GM23338 (cell line): ENCODE results near the gene XPR1. TPM values are rescaled to one million over a fixed set of nuclear protein-coding genes. Genes with fewer than 3 reads are reported as not detected.

Experiments used
- ATAC-seq: fragments of 200-7000 bp; cut with Tn5 transposase; 3 replicates; pipeline ENCODE4 v1.9.1; 2020
- DNase-seq: peaks from one replicate; pipeline ENCODE4 v3.0.0-alpha.2; 2015; ENCODE audit warnings: low spot score
- H2AFZ ChIP-seq: fragments of 200-600 bp; sonication (generic); 2 replicates; pipeline ENCODE4 v1.8.0; 2016; ENCODE audit warnings: antibody characterized with exemption, mild to moderate bottlenecking, moderate library complexity
- H3F3A ChIP-seq: fragments of 200-600 bp; sonication (generic); replicated peaks from 2 replicates; pipeline ENCODE4 v1.8.0; 2017; ENCODE audit warnings: antibody characterized with exemption, mixed run types, low read depth
- H3K27ac ChIP-seq: fragments of 200-600 bp; sonication (generic); 2 replicates; pipeline ENCODE4 v1.6.1; 2016; ENCODE audit warnings: low read depth
- H3K27me3 ChIP-seq: fragments of 200-600 bp; sonication (generic); 2 replicates; pipeline ENCODE4 v1.8.0; 2016; ENCODE audit warnings: mild to moderate bottlenecking, mixed run types, moderate library complexity; ENCODE audit not compliant: insufficient read depth
- H3K36me3 ChIP-seq: fragments of 200-600 bp; sonication (generic); 2 replicates; pipeline ENCODE4 v1.8.0; 2016; ENCODE audit warnings: mild to moderate bottlenecking; ENCODE audit not compliant: insufficient read depth
- H3K4me1 ChIP-seq: fragments of 200-600 bp; sonication (generic); 2 replicates; pipeline ENCODE4 v1.8.0; 2016; ENCODE audit warnings: mild to moderate bottlenecking, moderate library complexity; ENCODE audit not compliant: insufficient read depth
- H3K4me2 ChIP-seq: fragments of 200-600 bp; sonication (generic); 2 replicates; pipeline ENCODE4 v1.7.1; 2017; ENCODE audit warnings: mixed run types
- H3K4me3 ChIP-seq: fragments of 200-600 bp; sonication (generic); 2 replicates; pipeline ENCODE4 v1.6.1; 2016; ENCODE audit warnings: mixed run types
- H3K79me2 ChIP-seq: fragments of 200-600 bp; sonication (generic); replicated peaks from 2 replicates; pipeline ENCODE4 v1.8.0; 2017; ENCODE audit warnings: mild to moderate bottlenecking; ENCODE audit not compliant: insufficient read depth
- H3K9me2 ChIP-seq: fragments of 200-600 bp; sonication (generic); 2 replicates; pipeline ENCODE4 v1.8.0; 2017; ENCODE audit not compliant: insufficient read depth
- H4K20me1 ChIP-seq: fragments of 200-600 bp; sonication (generic); replicated peaks from 2 replicates; pipeline ENCODE4 v1.8.0; 2017; ENCODE audit warnings: mild to moderate bottlenecking; ENCODE audit not compliant: insufficient read depth
- H3K27ac Mint-ChIP-seq: 2 replicates; pipeline ENCODE4 v1.8.0; 2020; ENCODE audit warnings: inconsistent platforms, mild to moderate bottlenecking, moderate library complexity, mixed read lengths
- H3K27me3 Mint-ChIP-seq: 3 replicates; pipeline ENCODE4 v1.8.0; 2022; ENCODE audit warnings: low read depth, mild to moderate bottlenecking, moderate library complexity, mixed read lengths, inconsistent platforms; ENCODE audit not compliant: insufficient read depth, poor library complexity
- H3K36me3 Mint-ChIP-seq: 3 replicates; pipeline ENCODE4 v1.8.0; 2021; ENCODE audit warnings: low read depth, mild to moderate bottlenecking, inconsistent platforms, moderate library complexity, mixed read lengths
- H3K4me1 Mint-ChIP-seq: 3 replicates; pipeline ENCODE4 v1.8.0; 2020; ENCODE audit warnings: mild to moderate bottlenecking, inconsistent platforms, mixed read lengths
- H3K4me3 Mint-ChIP-seq: 3 replicates; pipeline ENCODE4 v1.8.0; 2021; ENCODE audit warnings: moderate library complexity, mild to moderate bottlenecking, inconsistent platforms, mixed read lengths
- H3K9me3 Mint-ChIP-seq: 3 replicates; pipeline ENCODE4 v1.8.0; 2020; ENCODE audit warnings: moderate library complexity, mild to moderate bottlenecking, inconsistent platforms, mixed read lengths
- CREB1 ChIP-seq: fragments of 250-450 bp; sonication (Bioruptor Pico); IDR thresholded peaks from 2 replicates; pipeline ENCODE4 v1.5.0; 2020; ENCODE audit warnings: low read depth, mild to moderate bottlenecking, moderate library complexity
- CTCF ChIP-seq, 2 experiments: fragments of 200-600 bp in 1 of 2; sonication (generic) in 1 of 2; conservative IDR thresholded peaks; 2 replicates each; pipeline versions ENCODE4 v1.5.1 to v1.6.1; 2016 to 2017; ENCODE audit warnings: antibody characterized with exemption in 2 of 2, low read depth in 2 of 2, mild to moderate bottlenecking in 2 of 2, moderate library complexity in 1 of 2
- ETS1 ChIP-seq: IDR thresholded peaks from 2 replicates; pipeline ENCODE4 v1.6.1; 2016; ENCODE audit warnings: antibody characterized with exemption
- EZH2 ChIP-seq: fragments of 200-600 bp; sonication (generic); IDR thresholded peaks from one replicate; pipeline ENCODE4 v1.8.0; 2017; ENCODE audit warnings: antibody characterized with exemption, mild to moderate bottlenecking, low read depth; ENCODE audit not compliant: unreplicated experiment
- EZH2phosphoT487 ChIP-seq: fragments of 200-600 bp; sonication (generic); IDR thresholded peaks from one replicate; pipeline ENCODE4 v1.8.1; 2018; ENCODE audit warnings: antibody characterized with exemption; ENCODE audit not compliant: unreplicated experiment
- JUNB ChIP-seq: IDR thresholded peaks from one replicate; pipeline ENCODE4 v1.6.1; 2016; ENCODE audit warnings: antibody characterized with exemption; ENCODE audit not compliant: unreplicated experiment
- NANOG ChIP-seq: IDR thresholded peaks from 2 replicates; pipeline ENCODE4 v1.6.1; 2016; ENCODE audit warnings: antibody characterized with exemption, borderline replicate concordance
- POLR2AphosphoS5 ChIP-seq: IDR thresholded peaks from 2 replicates; pipeline ENCODE4 v1.6.1; 2016; ENCODE audit warnings: antibody characterized with exemption, low read depth
- REST ChIP-seq: IDR thresholded peaks from one replicate; pipeline ENCODE4 v1.6.1; 2018; ENCODE audit warnings: antibody characterized with exemption; ENCODE audit not compliant: unreplicated experiment
- STAT1 ChIP-seq: IDR thresholded peaks from one replicate; pipeline ENCODE4 v1.6.1; 2016; ENCODE audit warnings: antibody characterized with exemption; ENCODE audit not compliant: unreplicated experiment
- ZNF114 ChIP-seq: fragments of 250-450 bp; sonication (Bioruptor Pico); IDR thresholded peaks from 2 replicates; pipeline ENCODE4 v1.5.0; 2020; ENCODE audit warnings: mild to moderate bottlenecking, moderate library complexity
- ZNF331 ChIP-seq: fragments of 250-450 bp; sonication (Bioruptor Pico); IDR thresholded peaks from 2 replicates; pipeline ENCODE4 v1.5.0; 2020; ENCODE audit warnings: low read depth, mild to moderate bottlenecking, moderate library complexity
- polyA plus RNA-seq: library from polyadenylated mRNA; unstranded; fragments of >200 nt; fragmentation: Nextera tagmentation; extraction: Ambion mirVana; gene quantifications from 2 replicates; pipeline ENCODE4 v1.2.1, GENCODE V29; 2016
- total RNA-seq: library from RNA; depleted of rRNA; stranded (reverse); fragments of >200 nt; shearing (Covaris generic); gene quantifications from 2 replicates; pipeline ENCODE4 v1.2.3, GENCODE V29; 2014
- TF ChIP-seq, protein P1 (sequence below): fragments of 250-450 bp; sonication (Bioruptor Pico); IDR thresholded peaks from 2 replicates; pipeline ENCODE4 v1.5.0; 2020; ENCODE audit warnings: mild to moderate bottlenecking, moderate library complexity

XPR1 gene
- total and polyA plus RNA-seq, 2 experiments from 2014 or later = 9.3 to 38.1 TPM

DNA sequence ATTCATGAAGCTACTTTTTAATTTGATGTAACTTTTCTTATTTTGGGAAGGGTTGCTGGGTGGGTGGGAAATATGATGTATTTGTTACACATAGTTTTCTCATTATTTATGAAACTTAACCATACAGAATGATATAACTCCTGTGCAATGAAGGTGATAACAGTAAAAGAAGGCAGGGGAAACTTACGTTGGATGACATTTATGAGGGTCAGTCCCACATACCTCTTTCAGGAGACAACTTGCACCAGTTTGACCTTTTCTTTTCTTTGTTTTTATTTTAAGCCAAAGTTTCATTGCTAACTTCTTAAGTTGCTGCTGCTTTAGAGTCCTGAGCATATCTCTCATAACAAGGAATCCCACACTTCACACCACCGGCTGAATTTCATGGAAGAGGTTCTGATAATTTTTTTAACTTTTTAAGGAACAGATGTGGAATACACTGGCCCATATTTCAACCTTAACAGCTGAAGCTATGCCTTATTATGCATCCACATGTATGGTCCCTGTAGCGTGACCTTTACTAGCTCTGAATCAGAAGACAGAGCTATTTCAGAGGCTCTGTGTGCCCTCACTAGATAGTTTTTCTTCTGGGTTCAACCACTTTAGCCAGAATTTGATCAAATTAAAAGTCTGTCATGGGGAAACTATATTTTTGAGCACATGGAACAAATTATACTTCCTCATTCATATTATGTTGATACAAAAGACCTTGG, 252.9 kb downstream of the XPR1 start:
- Histone ChIP-seq H3K4me1 (peaks cover 3% of the 10 kb centered on the region; the same call in 1 of the 2 replicates), H3F3A (no peaks in the 10 kb centered on the region), H3K9me2 (no peaks in the 10 kb centered on the region), H3K4me2 (no peak overlapping the region), H3K79me2 (no peaks in the 10 kb centered on the region), H3K4me3 (no peak overlapping the region), H2AFZ (no peak overlapping the region), H4K20me1 (no peaks in the 10 kb centered on the region), H3K36me3 (no peaks in the 10 kb centered on the region), H3K27ac (no peak overlapping the region), H3K27me3 (no peaks in the 10 kb centered on the region)
- Mint-ChIP-seq H3K36me3 (no peaks in the 10 kb centered on the region), H3K4me3 (no peak overlapping the region), H3K27me3 (peaks cover 1% of the 10 kb centered on the region), H3K9me3 (no peaks in the 10 kb centered on the region), H3K27ac (no peak overlapping the region), H3K4me1 (peaks cover 4% of the 10 kb centered on the region)
- ATAC-seq = no peak
- no peak for DNase-seq
- TF ChIP-seq CREB1 (no peak), POLR2AphosphoS5 (no peak), JUNB (no peak), ETS1 (no peak), ZNF331 (CRISPR knock-in tag) (no peak), EZH2phosphoT487 (no peak), CTCF (conservative IDR thresholded peaks at IDR 0.05; ENCODE audit: low read depth in 2 of 2) (no peak), EZH2 (no peak), ZNF114 (CRISPR knock-in tag) (no peak), NANOG (no peak), STAT1 (no peak), REST (no peak)
- TF ChIP-seq, protein P1, sequence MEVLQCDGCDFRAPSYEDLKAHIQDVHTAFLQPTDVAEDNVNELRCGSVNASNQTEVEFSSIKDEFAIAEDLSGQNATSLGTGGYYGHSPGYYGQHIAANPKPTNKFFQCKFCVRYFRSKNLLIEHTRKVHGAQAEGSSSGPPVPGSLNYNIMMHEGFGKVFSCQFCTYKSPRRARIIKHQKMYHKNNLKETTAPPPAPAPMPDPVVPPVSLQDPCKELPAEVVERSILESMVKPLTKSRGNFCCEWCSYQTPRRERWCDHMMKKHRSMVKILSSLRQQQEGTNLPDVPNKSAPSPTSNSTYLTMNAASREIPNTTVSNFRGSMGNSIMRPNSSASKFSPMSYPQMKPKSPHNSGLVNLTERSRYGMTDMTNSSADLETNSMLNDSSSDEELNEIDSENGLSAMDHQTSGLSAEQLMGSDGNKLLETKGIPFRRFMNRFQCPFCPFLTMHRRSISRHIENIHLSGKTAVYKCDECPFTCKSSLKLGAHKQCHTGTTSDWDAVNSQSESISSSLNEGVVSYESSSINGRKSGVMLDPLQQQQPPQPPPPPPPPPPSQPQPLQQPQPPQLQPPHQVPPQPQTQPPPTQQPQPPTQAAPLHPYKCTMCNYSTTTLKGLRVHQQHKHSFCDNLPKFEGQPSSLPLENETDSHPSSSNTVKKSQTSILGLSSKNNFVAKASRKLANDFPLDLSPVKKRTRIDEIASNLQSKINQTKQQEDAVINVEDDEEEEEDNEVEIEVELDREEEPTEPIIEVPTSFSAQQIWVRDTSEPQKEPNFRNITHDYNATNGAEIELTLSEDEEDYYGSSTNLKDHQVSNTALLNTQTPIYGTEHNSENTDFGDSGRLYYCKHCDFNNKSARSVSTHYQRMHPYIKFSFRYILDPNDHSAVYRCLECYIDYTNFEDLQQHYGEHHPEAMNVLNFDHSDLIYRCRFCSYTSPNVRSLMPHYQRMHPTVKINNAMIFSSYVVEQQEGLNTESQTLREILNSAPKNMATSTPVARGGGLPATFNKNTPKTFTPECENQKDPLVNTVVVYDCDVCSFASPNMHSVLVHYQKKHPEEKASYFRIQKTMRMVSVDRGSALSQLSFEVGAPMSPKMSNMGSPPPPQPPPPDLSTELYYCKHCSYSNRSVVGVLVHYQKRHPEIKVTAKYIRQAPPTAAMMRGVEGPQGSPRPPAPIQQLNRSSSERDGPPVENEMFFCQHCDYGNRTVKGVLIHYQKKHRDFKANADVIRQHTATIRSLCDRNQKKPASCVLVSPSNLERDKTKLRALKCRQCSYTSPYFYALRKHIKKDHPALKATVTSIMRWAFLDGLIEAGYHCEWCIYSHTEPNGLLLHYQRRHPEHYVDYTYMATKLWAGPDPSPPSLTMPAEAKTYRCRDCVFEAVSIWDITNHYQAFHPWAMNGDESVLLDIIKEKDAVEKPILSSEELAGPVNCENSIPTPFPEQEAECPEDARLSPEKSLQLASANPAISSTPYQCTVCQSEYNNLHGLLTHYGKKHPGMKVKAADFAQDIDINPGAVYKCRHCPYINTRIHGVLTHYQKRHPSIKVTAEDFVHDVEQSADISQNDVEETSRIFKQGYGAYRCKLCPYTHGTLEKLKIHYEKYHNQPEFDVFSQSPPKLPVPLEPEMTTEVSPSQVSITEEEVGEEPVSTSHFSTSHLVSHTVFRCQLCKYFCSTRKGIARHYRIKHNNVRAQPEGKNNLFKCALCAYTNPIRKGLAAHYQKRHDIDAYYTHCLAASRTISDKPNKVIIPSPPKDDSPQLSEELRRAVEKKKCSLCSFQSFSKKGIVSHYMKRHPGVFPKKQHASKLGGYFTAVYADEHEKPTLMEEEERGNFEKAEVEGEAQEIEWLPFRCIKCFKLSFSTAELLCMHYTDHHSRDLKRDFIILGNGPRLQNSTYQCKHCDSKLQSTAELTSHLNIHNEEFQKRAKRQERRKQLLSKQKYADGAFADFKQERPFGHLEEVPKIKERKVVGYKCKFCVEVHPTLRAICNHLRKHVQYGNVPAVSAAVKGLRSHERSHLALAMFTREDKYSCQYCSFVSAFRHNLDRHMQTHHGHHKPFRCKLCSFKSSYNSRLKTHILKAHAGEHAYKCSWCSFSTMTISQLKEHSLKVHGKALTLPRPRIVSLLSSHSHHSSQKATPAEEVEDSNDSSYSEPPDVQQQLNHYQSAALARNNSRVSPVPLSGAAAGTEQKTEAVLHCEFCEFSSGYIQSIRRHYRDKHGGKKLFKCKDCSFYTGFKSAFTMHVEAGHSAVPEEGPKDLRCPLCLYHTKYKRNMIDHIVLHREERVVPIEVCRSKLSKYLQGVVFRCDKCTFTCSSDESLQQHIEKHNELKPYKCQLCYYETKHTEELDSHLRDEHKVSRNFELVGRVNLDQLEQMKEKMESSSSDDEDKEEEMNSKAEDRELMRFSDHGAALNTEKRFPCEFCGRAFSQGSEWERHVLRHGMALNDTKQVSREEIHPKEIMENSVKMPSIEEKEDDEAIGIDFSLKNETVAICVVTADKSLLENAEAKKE = no peak
